Osteoblast (primary cell): ENCODE measurements around the gene ATP1A3. TPM values are rescaled to one million over a fixed set of nuclear protein-coding genes. Genes with fewer than 3 reads are reported as not detected.

Source experiments
- DNase-seq: peaks from one replicate; pipeline ENCODE4 v3.0.0; 2011; ENCODE audit warnings: low spot score, mixed read lengths; ENCODE audit not compliant: insufficient read length; ENCODE audit errors: missing footprints
- H2AFZ ChIP-seq: 2 replicates; pipeline ENCODE4 v1.6.0; 2011; ENCODE audit warnings: mild to moderate bottlenecking, low read length
- H3K27ac ChIP-seq: 2 replicates; pipeline ENCODE4 v1.5.1; 2011; ENCODE audit warnings: mild to moderate bottlenecking, low read depth, low read length, moderate library complexity
- H3K27me3 ChIP-seq: 2 replicates; pipeline ENCODE4 v1.6.0; 2012; ENCODE audit warnings: mild to moderate bottlenecking, control low read depth, inconsistent platforms, low read length, moderate library complexity; ENCODE audit not compliant: insufficient read depth
- H3K36me3 ChIP-seq: 2 replicates; pipeline ENCODE4 v1.5.1; 2011; ENCODE audit warnings: mild to moderate bottlenecking, low read length, control low read depth, moderate library complexity; ENCODE audit not compliant: insufficient read depth
- H3K4me1 ChIP-seq: 2 replicates; pipeline ENCODE4 v1.5.1; 2011; ENCODE audit warnings: mild to moderate bottlenecking, low read length, control low read depth, moderate library complexity; ENCODE audit not compliant: insufficient read depth
- H3K4me2 ChIP-seq: 2 replicates; pipeline ENCODE4 v1.6.0; 2011; ENCODE audit warnings: mild to moderate bottlenecking, low read length; ENCODE audit not compliant: insufficient read depth
- H3K4me3 ChIP-seq: fragments of 200-600 bp; sonication (generic); 3 replicates; pipeline ENCODE4 v1.5.1; 2012; ENCODE audit warnings: mild to moderate bottlenecking, low read length, inconsistent platforms; ENCODE audit not compliant: insufficient read depth
- H3K79me2 ChIP-seq: 2 replicates; pipeline ENCODE4 v1.6.0; 2012; ENCODE audit warnings: mild to moderate bottlenecking, low read length, control low read depth, inconsistent platforms; ENCODE audit not compliant: insufficient read depth
- H3K9me3 ChIP-seq: 2 replicates; pipeline ENCODE4 v1.5.1; 2011; ENCODE audit warnings: low read depth, low read length, control low read depth
- H4K20me1 ChIP-seq: 2 replicates; pipeline ENCODE4 v1.6.0; 2012; ENCODE audit warnings: mild to moderate bottlenecking, low read length, control low read depth; ENCODE audit not compliant: insufficient read depth
- CTCF ChIP-seq: IDR thresholded peaks from 2 replicates; pipeline ENCODE4 v1.5.1; 2011; ENCODE audit warnings: mild to moderate bottlenecking, low read depth, low read length, moderate library complexity; ENCODE audit errors: extremely low read depth
- total RNA-seq: library from RNA; depleted of rRNA; stranded (reverse); fragments of >200 nt; gene quantifications from 2 replicates; pipeline ENCODE4 v1.2.3, GENCODE V29; 2012

The ATP1A3 gene
- total RNA-seq, 1 donor = under 0.01 TPM

- Histone ChIP-seq H3K4me1 (peaks cover 25% of the 10 kb centered on the region), H3K27ac (no peak overlapping the region), H3K27me3 (peaks cover 53% of the 10 kb centered on the region), H3K4me3 (no peak overlapping the region), H3K79me2 (no peaks in the 10 kb centered on the region), H3K4me2 (peak overlapping the region; percentile 39), H2AFZ (no peak overlapping the region), H4K20me1 (peaks cover 4% of the 10 kb centered on the region), H3K36me3 (no peaks in the 10 kb centered on the region), H3K9me3 (no peaks in the 10 kb centered on the region)
- DNase-seq = peak; percentile 93
- TF ChIP-seq CTCF = no peak
These were observed 61.2 kb downstream of the ATP1A3 start for GRCh38 chr19:41932720-41933332.

- peaks cover 57% of the 10 kb centered on the region for H3K27me3 ChIP-seq
- no peak for TF ChIP-seq CTCF
- H3K9me3 ChIP-seq = no peaks in the 10 kb centered on the region
- peaks cover 4% of the 10 kb centered on the region for H4K20me1 ChIP-seq
- peak overlapping the region; percentile 39 for H3K4me2 ChIP-seq
- H3K36me3 ChIP-seq = no peaks in the 10 kb centered on the region
- no peak overlapping the region for H2AFZ ChIP-seq
- H3K27ac ChIP-seq = no peak overlapping the region
- H3K4me1 ChIP-seq = peaks cover 25% of the 10 kb centered on the region
- no peaks in the 10 kb centered on the region for H3K79me2 ChIP-seq
- H3K4me3 ChIP-seq = no peak overlapping the region
- DNase-seq = no peak
These were observed 61.7 kb downstream of the ATP1A3 start for GRCh38 chr19:41932259-41932719.

GRCh38 chr19:41930926-41931592 lies 63.0 kb downstream of the ATP1A3 start:
- no peak for DNase-seq
- H3K27ac ChIP-seq = no peak overlapping the region
- peaks cover 17% of the 10 kb centered on the region for H3K4me1 ChIP-seq
- no peaks in the 10 kb centered on the region for H3K9me3 ChIP-seq
- no peak overlapping the region for H3K4me2 ChIP-seq
- no peak overlapping the region for H2AFZ ChIP-seq
- H4K20me1 ChIP-seq = peaks cover 4% of the 10 kb centered on the region
- H3K36me3 ChIP-seq = no peaks in the 10 kb centered on the region
- peaks cover 59% of the 10 kb centered on the region for H3K27me3 ChIP-seq
- no peaks in the 10 kb centered on the region for H3K79me2 ChIP-seq
- peak; percentile 34 for TF ChIP-seq CTCF
- H3K4me3 ChIP-seq = no peak overlapping the region

DNA sequence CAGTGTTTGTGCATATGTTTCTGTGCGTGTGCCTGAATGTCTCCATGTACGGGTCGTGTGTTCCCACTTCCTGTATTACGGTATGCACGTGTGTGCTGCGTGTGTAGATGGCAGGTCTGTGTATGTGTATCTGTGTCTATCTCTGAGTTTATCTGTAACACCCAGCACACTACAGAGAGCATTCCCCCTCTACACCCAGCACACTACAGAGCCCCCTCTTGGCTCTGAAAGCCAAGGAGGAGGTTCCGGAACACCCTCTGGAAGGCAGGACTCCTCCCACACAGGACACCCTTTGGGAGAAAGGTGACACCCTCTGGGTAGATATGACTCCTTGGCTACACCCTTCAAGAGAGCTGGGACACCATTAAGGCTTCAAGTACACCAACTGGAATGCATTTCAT lies 63.7 kb downstream of the ATP1A3 start:
- H3K79me2 ChIP-seq = no peaks in the 10 kb centered on the region
- H3K4me1 ChIP-seq = peaks cover 13% of the 10 kb centered on the region
- no peak for TF ChIP-seq CTCF
- peaks cover 59% of the 10 kb centered on the region for H3K27me3 ChIP-seq
- H3K36me3 ChIP-seq = no peaks in the 10 kb centered on the region
- DNase-seq = no peak
- H3K4me3 ChIP-seq = no peak overlapping the region
- H3K9me3 ChIP-seq = no peaks in the 10 kb centered on the region
- peaks cover 3% of the 10 kb centered on the region for H4K20me1 ChIP-seq
- no peak overlapping the region for H3K4me2 ChIP-seq
- H2AFZ ChIP-seq = no peak overlapping the region
- no peak overlapping the region for H3K27ac ChIP-seq
